Activated CD4-positive, alpha-beta T cell treated with anti-CD3 and anti-CD28 coated beads, Interleukin-2, amount 50 U/mL, for 48 hours (primary cell): Measurements from ENCODE around the gene TTLL5.

ENCODE experiments used
- DNase-seq, 2 experiments: peaks; one replicate each; pipeline ENCODE4 v3.0.0-alpha.2; 2020

The TTLL5 gene

GRCh38 chr14:75702122-75702521 lies 41.1 kb downstream of the TTLL5 start:
- no peak for DNase-seq

- no peak for DNase-seq
Observed at GRCh38 chr14:75702616-75703261, 41.7 kb downstream of the TTLL5 start.

- no peak for DNase-seq
Observed at GRCh38 chr14:75703467-75703866, 42.4 kb downstream of the TTLL5 start.

GRCh38 chr14:75705014-75705413 lies 44.0 kb downstream of the TTLL5 start:
- DNase-seq: no peak

- DNase-seq: peak; percentile 59 to 70
Observed at GRCh38 chr14:75709207-75709812, 48.3 kb downstream of the TTLL5 start.

- DNase-seq: peak in 1 of 2 experiments; percentile 9
Observed at GRCh38 chr14:75711105-75711795, 50.2 kb downstream of the TTLL5 start.

DNA sequence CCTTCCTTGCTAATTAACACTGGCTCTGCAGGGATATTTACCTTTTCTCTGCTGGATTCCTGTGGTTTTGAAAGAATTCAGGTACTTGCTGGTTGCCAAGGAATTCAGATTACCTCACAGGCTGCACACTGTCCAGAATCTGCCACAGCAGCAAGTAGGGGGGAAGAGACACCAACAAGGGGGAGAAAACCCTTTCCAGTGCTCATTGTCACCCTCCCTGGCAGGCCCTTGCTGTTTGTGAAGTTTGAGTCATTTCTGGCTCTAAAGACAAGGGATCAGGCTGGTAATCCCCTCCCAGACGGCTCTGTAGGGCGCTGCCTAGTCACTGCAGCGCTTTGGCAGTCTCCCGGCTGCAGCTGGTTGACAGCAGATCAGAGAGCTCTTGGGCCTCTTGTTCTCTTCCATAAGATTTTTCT lies 50.8 kb downstream of the TTLL5 start:
- no peak for DNase-seq

DNA sequence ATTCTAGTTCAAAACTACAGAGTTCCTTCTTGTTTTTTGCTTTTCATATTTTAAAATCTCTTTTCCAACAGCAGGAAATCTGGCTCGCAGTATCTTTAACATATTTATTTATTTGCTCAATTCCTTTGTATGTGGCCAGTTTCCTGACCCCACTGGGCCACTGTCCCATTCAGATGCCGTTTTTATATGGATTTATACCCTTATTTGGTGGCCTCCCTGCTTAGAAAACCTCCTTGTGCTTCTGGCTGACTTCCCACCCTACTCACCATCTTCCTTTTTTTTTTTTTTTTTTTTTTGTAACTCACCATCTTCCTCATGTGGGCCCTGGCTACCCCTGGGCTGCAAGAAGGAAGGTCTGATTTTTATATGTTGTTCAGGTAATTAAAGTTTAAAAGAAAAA lies 53.9 kb downstream of the TTLL5 start:
- no peak for DNase-seq

DNA sequence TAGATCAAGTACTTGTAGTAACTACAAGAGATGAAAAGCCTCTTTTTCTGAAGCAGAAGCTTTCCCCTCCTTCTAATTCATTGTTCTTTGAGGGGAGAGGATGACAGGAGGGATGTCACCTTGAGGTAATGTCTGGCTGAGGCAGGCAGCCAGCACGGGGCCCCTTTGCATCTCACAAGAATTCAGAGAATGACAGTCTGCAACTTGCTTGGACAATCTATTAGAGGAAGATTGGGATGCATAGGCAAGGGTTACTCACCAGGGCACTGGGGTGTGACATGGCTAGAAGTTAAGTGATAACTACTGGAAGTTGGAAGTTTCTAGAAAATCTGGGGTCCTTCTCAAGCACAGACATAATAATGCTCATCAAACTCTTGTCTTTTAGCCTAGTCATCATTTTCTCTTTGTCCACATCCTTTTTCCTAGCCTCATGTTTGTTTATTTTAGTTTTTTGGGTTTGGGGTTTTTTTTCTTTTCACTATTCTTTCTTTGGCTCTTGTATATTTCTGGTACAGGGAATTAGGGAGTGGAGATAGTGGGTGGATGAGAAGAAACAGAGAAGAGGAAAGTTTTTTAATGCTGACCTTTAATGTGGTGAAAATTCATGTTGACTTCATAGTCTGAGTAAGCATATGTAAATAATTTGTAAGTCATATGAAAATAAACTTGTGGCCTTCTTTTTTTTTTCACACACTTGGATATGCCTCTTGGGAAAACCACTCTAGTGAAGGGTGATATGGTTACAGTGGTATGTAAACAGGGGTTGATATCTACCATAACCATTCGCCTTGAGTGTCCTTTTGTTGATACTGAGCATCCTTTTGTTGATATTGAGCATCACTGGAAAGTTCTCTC lies 55.1 kb downstream of the TTLL5 start:
- no peak for DNase-seq

DNA sequence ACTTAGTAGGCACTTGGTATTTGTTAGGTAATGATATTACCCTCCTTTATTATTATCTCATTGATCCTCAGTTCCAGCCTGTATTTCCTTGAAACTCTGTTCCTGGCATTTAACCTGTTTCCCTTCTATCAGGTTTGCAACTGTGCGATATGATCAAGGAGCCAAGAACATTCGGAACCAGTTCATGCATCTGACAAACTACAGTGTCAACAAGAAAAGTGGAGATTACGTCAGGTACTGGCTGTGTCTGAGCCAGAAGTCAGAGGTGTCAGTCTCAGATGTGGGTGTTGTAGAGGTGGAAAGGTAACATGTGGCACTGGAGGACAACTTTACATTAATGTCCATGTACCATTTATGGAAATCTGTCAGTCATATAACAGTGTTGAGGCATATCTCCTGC lies 56.7 kb downstream of the TTLL5 start:
- DNase-seq: no peak

DNA sequence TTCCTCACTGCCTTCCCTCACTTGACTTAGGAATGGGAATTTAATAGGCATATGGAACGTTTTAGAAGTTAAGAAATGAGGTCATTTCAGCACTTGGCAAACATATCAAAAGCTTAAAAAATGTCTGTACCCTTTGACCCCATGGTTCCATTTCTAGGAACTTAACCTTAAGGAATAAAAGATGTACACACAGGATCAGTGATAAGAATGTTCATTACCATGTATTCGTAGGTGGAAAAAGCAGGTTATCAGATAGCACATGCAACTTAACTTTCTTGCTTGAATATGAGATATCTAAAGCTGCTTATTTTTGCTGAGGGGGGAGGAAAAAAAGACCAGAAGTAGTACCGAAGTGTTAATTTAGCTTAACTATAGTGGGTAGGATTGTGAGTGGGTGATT lies 57.2 kb downstream of the TTLL5 start:
- DNase-seq: no peak

DNA sequence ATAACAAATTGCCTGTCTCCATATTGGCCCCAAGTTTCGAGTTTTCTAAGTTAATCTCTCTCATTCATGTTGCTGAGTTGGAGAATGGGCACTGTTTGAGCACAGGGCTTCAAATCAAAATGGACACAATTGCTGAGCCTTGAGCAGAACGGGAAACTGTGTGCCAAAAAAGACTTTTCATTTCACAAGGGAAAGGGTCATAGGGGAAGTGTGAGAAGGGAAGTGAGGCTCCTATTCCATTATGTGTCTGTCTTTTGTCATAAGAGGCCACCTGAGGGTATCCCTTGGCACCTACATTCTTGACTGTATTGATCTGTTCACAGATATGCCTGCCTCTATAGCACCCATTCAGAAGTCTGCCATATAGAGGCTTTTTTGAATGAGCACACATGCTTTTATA lies 59.1 kb downstream of the TTLL5 start:
- no peak for DNase-seq

GRCh38 chr14:75720842-75721498 lies 59.9 kb downstream of the TTLL5 start:
- no peak for DNase-seq

DNA sequence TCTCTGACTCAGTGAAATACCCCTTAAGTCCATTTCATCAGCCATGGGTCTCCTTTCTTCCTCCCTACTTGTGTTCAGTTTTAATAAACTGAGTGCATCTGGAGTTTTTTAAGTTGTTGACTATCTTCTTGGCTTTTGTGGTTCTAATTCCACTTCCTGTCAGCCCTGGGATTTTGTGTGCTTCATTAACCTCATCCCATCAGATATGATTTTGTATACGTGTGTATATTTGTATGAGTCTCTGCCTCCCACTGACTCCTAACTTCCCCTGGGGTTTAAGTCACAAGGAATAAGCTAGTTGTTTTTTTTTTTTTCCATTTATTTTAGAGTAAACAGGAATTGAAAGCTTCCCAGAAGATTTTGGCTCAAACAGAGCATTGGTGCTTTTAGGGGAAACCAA lies 62.7 kb downstream of the TTLL5 start:
- DNase-seq: no peak

DNA sequence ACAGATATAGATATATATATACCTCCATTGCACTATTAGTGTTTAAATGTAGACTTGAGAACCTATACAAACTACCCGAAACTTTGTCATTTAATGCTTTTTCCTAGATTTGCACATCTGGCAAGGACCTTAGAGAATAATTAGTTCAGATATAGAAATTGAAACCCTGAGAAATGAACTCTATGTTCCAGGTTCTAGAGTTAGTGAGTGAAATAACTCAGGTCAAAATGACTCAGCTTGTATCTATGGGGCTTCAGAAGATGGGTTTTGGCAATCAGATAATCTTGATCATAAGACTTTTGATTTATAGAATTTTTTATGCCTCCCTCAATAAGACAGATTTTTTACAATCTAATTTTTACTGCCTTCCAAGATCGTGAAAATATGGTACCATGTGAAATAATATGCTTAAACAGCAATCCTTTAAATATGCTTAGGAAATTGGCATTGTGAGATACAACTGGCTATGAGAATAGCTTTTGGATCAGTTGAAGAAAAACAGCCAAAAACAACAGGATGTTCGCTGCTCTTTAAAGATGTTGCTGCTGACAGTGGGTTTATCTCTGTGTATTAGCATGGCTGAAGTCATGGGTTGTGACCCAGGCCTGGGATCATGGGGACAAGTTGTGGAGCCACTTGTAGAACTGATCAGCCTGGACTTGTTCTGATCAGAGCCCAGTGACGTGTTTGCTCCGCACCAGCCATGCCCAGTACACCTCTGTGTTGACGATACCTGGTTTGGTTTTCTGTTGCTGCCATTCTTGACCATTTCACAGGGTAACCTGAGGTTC lies 63.6 kb downstream of the TTLL5 start:
- DNase-seq: no peak

DNA sequence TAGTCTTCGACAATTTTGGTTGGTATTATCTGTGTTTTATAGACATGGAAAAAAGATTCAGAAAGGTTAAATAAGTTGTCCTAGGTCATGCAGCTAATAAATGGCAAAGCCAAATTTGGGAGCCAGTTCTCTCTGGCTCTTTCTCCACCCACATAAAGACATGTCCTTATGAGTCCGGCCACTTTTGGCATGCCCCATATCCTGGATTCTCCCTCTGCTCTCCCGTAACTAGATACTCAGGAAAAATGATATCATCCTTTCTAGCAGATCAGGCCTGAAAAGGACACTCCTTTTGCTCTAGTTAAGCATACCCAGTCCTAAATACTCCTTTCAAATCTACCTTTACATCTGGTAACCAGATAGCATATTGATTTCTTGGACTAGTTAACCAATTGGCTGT lies 64.4 kb downstream of the TTLL5 start:
- no peak for DNase-seq

DNA sequence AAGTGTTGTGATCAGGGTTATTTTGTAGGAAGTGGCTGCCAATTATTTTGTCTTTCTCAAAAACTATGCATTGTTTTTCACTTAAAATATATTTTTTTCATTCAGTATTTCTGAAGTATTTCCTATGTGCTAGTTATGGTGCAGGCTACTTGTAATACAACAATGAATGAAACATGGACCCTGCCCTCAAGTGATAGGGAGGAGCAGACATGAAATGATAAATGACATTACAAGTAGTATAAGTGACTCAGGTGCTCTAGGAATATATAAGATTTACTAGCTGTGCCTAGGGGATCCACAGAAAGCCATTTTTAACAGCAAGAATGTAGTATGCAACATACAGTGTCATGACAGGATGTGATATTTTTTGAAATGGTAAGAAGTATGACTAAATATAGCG lies 65.3 kb downstream of the TTLL5 start:
- no peak for DNase-seq

GRCh38 chr14:75727124-75727523 lies 66.1 kb downstream of the TTLL5 start:
- no peak for DNase-seq

GRCh38 chr14:75732888-75733287 lies 71.8 kb downstream of the TTLL5 start:
- DNase-seq: no peak

- DNase-seq: no peak
Observed at GRCh38 chr14:75734854-75735253, 73.8 kb downstream of the TTLL5 start.

DNA sequence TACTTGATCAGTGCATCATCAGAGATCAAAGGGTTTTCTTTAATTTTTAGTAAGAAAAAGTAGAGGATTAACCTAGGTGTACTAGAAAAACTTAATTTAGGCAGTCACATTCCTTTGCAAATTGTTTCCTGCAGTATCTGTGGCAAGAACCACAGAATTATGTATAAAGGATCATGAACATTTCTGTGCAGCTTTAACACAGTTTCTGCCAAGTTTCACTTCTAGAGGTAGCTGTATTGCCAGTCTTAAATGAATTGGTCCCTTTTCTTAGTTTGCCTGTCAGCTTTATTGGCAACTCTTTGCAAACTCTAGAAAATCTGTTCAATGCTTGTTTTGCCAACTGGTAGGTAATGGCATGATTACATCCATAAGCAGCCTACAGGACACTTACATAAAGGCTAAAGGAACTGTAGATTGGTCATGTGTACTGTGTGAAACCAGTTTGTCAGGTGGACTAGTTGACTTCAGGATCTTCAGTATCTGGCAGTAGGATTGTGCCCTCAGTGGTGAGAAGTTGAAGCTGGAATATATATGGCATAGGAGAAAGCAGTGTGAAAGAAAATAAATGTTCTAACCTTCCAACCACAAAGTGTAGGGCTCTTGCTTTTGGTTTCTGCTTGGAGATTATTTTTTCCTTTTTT lies 75.9 kb downstream of the TTLL5 start:
- no peak for DNase-seq

GRCh38 chr14:75738192-75738591 lies 77.1 kb downstream of the TTLL5 start:
- no peak for DNase-seq
